Subcutaneous adipose tissue (tissue), 4 donors: ENCODE results near the gene ATRIP. TPM values are rescaled to one million over a fixed set of nuclear protein-coding genes. Genes with fewer than 3 reads are reported as not detected.

Experiments
- total RNA-seq, 4 donors: library from RNA; depleted of rRNA; stranded (reverse); fragments of >200 nt; gene quantifications; one replicate each; pipeline ENCODE4 v1.1.0, GENCODE V29; 2016
- TF ChIP-seq, protein P1 (sequence below): fragments of 450-650 bp; IDR thresholded peaks from one replicate; pipeline ENCODE4 v1.5.1; 2016; ENCODE audit warnings: low read depth, mild to moderate bottlenecking, control low read depth, antibody characterized with exemption, moderate library complexity

Gene ATRIP
- total RNA-seq, 4 donors from 2014 or later = 4.1 to 10.7 (median 6.0) TPM

- TF ChIP-seq, protein P1, sequence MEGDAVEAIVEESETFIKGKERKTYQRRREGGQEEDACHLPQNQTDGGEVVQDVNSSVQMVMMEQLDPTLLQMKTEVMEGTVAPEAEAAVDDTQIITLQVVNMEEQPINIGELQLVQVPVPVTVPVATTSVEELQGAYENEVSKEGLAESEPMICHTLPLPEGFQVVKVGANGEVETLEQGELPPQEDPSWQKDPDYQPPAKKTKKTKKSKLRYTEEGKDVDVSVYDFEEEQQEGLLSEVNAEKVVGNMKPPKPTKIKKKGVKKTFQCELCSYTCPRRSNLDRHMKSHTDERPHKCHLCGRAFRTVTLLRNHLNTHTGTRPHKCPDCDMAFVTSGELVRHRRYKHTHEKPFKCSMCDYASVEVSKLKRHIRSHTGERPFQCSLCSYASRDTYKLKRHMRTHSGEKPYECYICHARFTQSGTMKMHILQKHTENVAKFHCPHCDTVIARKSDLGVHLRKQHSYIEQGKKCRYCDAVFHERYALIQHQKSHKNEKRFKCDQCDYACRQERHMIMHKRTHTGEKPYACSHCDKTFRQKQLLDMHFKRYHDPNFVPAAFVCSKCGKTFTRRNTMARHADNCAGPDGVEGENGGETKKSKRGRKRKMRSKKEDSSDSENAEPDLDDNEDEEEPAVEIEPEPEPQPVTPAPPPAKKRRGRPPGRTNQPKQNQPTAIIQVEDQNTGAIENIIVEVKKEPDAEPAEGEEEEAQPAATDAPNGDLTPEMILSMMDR = no peak
These were observed 18.6 kb downstream of the ATRIP start for GRCh38 chr3:48465237-48465530.

- TF ChIP-seq, protein P1 = no peak
These were observed 19.2 kb downstream of the ATRIP start for GRCh38 chr3:48465531-48466378.

GRCh38 chr3:48466386-48467109, 20.0 kb downstream of the ATRIP start:
- TF ChIP-seq, protein P1 = no peak

DNA sequence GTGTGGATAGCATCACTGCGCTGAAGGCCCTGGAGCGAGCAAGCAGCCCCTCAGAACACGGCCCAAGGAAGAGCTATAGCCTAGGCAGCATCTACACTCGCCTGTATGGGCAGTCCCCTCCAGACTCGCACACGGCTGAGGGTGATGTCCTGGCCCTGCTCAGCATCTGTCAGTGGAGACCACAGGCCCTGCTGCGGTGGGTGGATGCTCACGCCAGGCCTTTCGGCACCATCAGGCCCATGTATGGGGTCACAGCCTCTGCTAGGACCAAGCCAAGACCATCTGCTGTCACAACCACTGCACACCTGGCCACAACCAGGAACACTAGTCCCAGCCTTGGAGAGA, 20.5 kb downstream of the ATRIP start:
- TF ChIP-seq, protein P1 = no peak

- TF ChIP-seq, protein P1 = no peak
These were observed 21.1 kb downstream of the ATRIP start for GRCh38 chr3:48467473-48468267.

DNA sequence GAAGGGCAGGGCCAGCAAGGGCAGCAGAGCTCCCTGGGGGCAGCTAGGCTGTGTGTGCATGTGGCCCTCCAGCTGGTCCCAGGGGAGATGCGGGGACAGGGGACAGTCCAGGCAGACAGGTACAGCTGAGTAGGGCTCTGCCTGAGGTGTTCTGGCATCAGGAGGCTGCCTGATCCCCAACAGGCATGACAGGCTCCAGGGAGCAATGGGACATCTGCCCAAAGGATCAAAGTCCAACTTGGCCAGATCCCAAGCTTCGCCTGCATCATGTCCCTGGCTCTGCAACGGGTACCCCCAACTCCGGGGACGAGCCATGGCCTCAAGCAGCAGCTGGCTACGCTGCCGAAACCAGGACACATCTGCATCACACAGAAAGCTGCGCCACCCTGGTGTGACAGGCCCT, 21.8 kb downstream of the ATRIP start:
- TF ChIP-seq, protein P1 = no peak
